SK-N-SH (cell line): ENCODE data around the gene OR2B2. TPM values are rescaled to one million over a fixed set of nuclear protein-coding genes. Genes with fewer than 3 reads are reported as not detected.

Source experiments
- CTCF ChIA-PET: fragments of 300-600, 350-600 bp; formaldehyde crosslinking; extraction: SDS; loops from one replicate; lab custom pipeline; 2021; lab: Yijun Ruan, JAX
- POLR2A ChIA-PET: fragments of 350-600 bp; sonication (Branson Sonifier 250); formaldehyde crosslinking; extraction: SDS; loops from one replicate; lab custom pipeline; 2020; ENCODE audit warnings: antibody characterized with exemption, inconsistent platforms; lab: Yijun Ruan, JAX
- DNase-seq: peaks from one replicate; pipeline ENCODE4 v3.0.0; 2012
- H2AFZ ChIP-seq: fragments of 200-600 bp; sonication (generic); 2 replicates; pipeline ENCODE4 v1.8.1; 2016; ENCODE audit warnings: antibody characterized with exemption, mild to moderate bottlenecking, low read depth
- H3F3A ChIP-seq: fragments of 200-600 bp; sonication (generic); replicated peaks from 2 replicates; pipeline ENCODE3; 2016; ENCODE audit warnings: antibody characterized with exemption, mild to moderate bottlenecking; ENCODE audit not compliant: insufficient read depth
- H3K27ac ChIP-seq, 2 experiments: fragments of 200-500 bp in 1 of 2; fragments of 200-600 bp in 1 of 2; sonication (Bioruptor generic) in 1 of 2; sonication (generic), shearing (Covaris generic) in 1 of 2; 2 replicates each; pipeline versions ENCODE4 v1.5.1 to v1.6.1; 2014 to 2016; ENCODE audit warnings: low read depth in 2 of 2, inconsistent platforms in 1 of 2, low read length in 1 of 2, mild to moderate bottlenecking in 1 of 2, mixed read lengths in 1 of 2
- H3K27me3 ChIP-seq: fragments of 200-600 bp; sonication (generic), shearing (Covaris generic); 2 replicates; pipeline ENCODE4 v1.6.1; 2016; ENCODE audit warnings: mixed run types; ENCODE audit not compliant: insufficient read depth
- H3K36me3 ChIP-seq, 2 experiments: fragments of 200-500 bp in 1 of 2; fragments of 200-600 bp in 1 of 2; sonication (Bioruptor generic) in 1 of 2; sonication (generic) in 1 of 2; replicated peaks in 1 of 2; 2 replicates each; pipeline versions ENCODE3 to v1.5.1; 2014 to 2016; ENCODE audit warnings: low read length in 1 of 2, mild to moderate bottlenecking in 1 of 2; ENCODE audit not compliant: insufficient read depth in 2 of 2, control insufficient read depth in 1 of 2
- H3K4me1 ChIP-seq, 2 experiments: fragments of 200-500 bp in 1 of 2; fragments of 200-600 bp in 1 of 2; sonication (Bioruptor generic) in 1 of 2; sonication (generic), shearing (Covaris generic) in 1 of 2; 2 replicates each; pipeline versions ENCODE4 v1.5.1 to v1.6.1; 2014 to 2016; ENCODE audit warnings: low read depth in 1 of 2, low read length in 1 of 2, mixed run types in 1 of 2; ENCODE audit not compliant: insufficient read depth in 2 of 2, control insufficient read depth in 1 of 2
- H3K4me2 ChIP-seq: fragments of 200-600 bp; sonication (generic), shearing (Covaris generic); 2 replicates; pipeline ENCODE4 v1.6.1; 2017; ENCODE audit warnings: mixed run types
- H3K4me3 ChIP-seq, 2 experiments: fragments of 200-500 bp in 1 of 2; fragments of 200-600 bp in 1 of 2; sonication (Bioruptor generic) in 1 of 2; sonication (generic), shearing (Covaris generic) in 1 of 2; 2 replicates each; pipeline versions ENCODE4 v1.5.1 to v1.8.1; 2014 to 2016; ENCODE audit warnings: low read depth in 2 of 2, inconsistent platforms in 1 of 2, low read length in 1 of 2, mild to moderate bottlenecking in 1 of 2, mixed read lengths in 1 of 2, moderate library complexity in 1 of 2
- H3K79me2 ChIP-seq: fragments of 200-600 bp; sonication (generic); 2 replicates; pipeline ENCODE4 v1.8.1; 2017; ENCODE audit warnings: mild to moderate bottlenecking; ENCODE audit not compliant: insufficient read depth
- H3K9ac ChIP-seq: fragments of 200-600 bp; sonication (generic); 2 replicates; pipeline ENCODE4 v1.6.1; 2017; ENCODE audit warnings: mixed run types
- H3K9me2 ChIP-seq: fragments of 200-600 bp; sonication (generic); 2 replicates; pipeline ENCODE4 v1.6.1; 2017; ENCODE audit warnings: mixed run types
- H3K9me3 ChIP-seq: fragments of 200-600 bp; sonication (generic); 2 replicates; pipeline ENCODE4 v1.6.1; 2017; ENCODE audit warnings: mixed run types, mild to moderate bottlenecking, moderate library complexity
- H4K20me1 ChIP-seq: fragments of 200-600 bp; sonication (generic); 2 replicates; pipeline ENCODE4 v1.6.1; 2017; ENCODE audit warnings: mild to moderate bottlenecking, mixed run types; ENCODE audit not compliant: insufficient read depth
- ELF1 ChIP-seq: IDR thresholded peaks from 2 replicates; pipeline ENCODE4 v1.4.0; 2012
- EP300 ChIP-seq, 2 experiments: IDR thresholded peaks; 2 replicates each; pipeline versions ENCODE4 v1.4.0 to v1.6.1; 2012; ENCODE audit warnings: borderline replicate concordance in 1 of 2, low read depth in 1 of 2, low read length in 1 of 2
- EZH2phosphoT487 ChIP-seq: fragments of 200-600 bp; sonication (generic); IDR thresholded peaks from 2 replicates; pipeline ENCODE4 v1.6.1; 2017; ENCODE audit warnings: low read depth, mixed run types, mild to moderate bottlenecking, antibody characterized with exemption, moderate library complexity, borderline replicate concordance
- FOXJ3 ChIP-seq: sonication (generic); formaldehyde crosslinking; IDR thresholded peaks from 2 replicates; pipeline ENCODE4 v1.5.1; 2020; ENCODE audit warnings: mild to moderate bottlenecking, missing genetic modification reagents
- FOXM1 ChIP-seq: IDR thresholded peaks from 2 replicates; pipeline ENCODE4 v1.4.0; 2012; ENCODE audit warnings: low read depth, mild to moderate bottlenecking
- GABPA ChIP-seq: IDR thresholded peaks from 2 replicates; pipeline ENCODE4 v1.4.0; 2012; ENCODE audit warnings: low read depth, mild to moderate bottlenecking
- IRF3 ChIP-seq: fragments of 150-350 bp; IDR thresholded peaks from 2 replicates; pipeline ENCODE4 v1.6.1; 2016; ENCODE audit warnings: mild to moderate bottlenecking, low read depth, low read length
- JUND ChIP-seq: IDR thresholded peaks from 2 replicates; pipeline ENCODE4 v1.4.0; 2012
- MAX ChIP-seq: IDR thresholded peaks from 2 replicates; pipeline ENCODE4 v1.4.0; 2012; ENCODE audit warnings: low read depth
- MXI1 ChIP-seq: IDR thresholded peaks from 2 replicates; pipeline ENCODE4 v1.6.1; 2012; ENCODE audit warnings: mild to moderate bottlenecking, low read depth, low read length, improper control_type of control experiment
- NRF1 ChIP-seq: IDR thresholded peaks from 2 replicates; pipeline ENCODE4 v1.6.1; 2012; ENCODE audit warnings: low read depth, mild to moderate bottlenecking, low read length
- PBX3 ChIP-seq: IDR thresholded peaks from 2 replicates; pipeline ENCODE4; 2012
- POLR2AphosphoS5 ChIP-seq: IDR thresholded peaks from 2 replicates; pipeline ENCODE4 v1.6.1; 2012; ENCODE audit warnings: low read depth, low read length
- RCOR1 ChIP-seq: fragments of 150-350 bp; IDR thresholded peaks from 2 replicates; pipeline ENCODE4 v1.6.1; 2017; ENCODE audit warnings: antibody characterized with exemption, low read length
- RFX5 ChIP-seq: IDR thresholded peaks from 2 replicates; pipeline ENCODE4 v1.6.1; 2012; ENCODE audit warnings: mild to moderate bottlenecking, improper control_type of control experiment, low read length
- TEAD4 ChIP-seq: IDR thresholded peaks from 2 replicates; pipeline ENCODE4 v1.4.0; 2012; ENCODE audit warnings: mild to moderate bottlenecking, borderline replicate concordance; ENCODE audit not compliant: insufficient read depth
- USF1 ChIP-seq: IDR thresholded peaks from 2 replicates; pipeline ENCODE4 v1.4.0; 2012; ENCODE audit warnings: low read depth, borderline replicate concordance
- YY1 ChIP-seq: IDR thresholded peaks from 2 replicates; pipeline ENCODE4 v1.4.0; 2012; ENCODE audit warnings: low read depth, mild to moderate bottlenecking
- ZBTB33 ChIP-seq: IDR thresholded peaks from 2 replicates; pipeline ENCODE4 v1.4.0; 2012; ENCODE audit warnings: low read depth, borderline replicate concordance
- WGBS: methylation state at CpG from one replicate; pipeline ENCODE4 v1.1.6; 2017; ENCODE audit warnings: low lambda C conversion rate; 5-methylcytosine and 5-hydroxymethylcytosine counted together
- polyA plus RNA-seq, 3 experiments: library from polyadenylated mRNA; depleted of rRNA; stranded (reverse); fragments of >200 nt; gene quantifications; 2 replicates each; pipeline ENCODE4 v1.2.3, GENCODE V29; 2012

The OR2B2 gene
- polyA plus RNA-seq, 1 of the 3 experiments (the other 2 are of a cell fraction) = not detected

- H3K79me2 ChIP-seq = peaks cover 15% of the 10 kb centered on the region; the same call in 1 of the 2 replicates
- DNase-seq = no peak
- H3K27me3 ChIP-seq = no peaks in the 10 kb centered on the region
- no peak overlapping the region for H3K4me3 ChIP-seq
- ChIA-PET POLR2A (interaction anchor here (0.5 to 6.8 kb wide), 7 partner anchors 12 to 970 kb away, joined by 4 to 218 read pairs (median 107); a partner anchor contains a TSS), CTCF (interaction anchor here (0.6 to 5.7 kb wide), 19 partner anchors 9 to 769 kb away, joined by 3 to 79 read pairs (median 5); a partner anchor contains a TSS)
- no peaks in the 10 kb centered on the region for H3K9me2 ChIP-seq
- H3K27ac ChIP-seq = no peak overlapping the region; a peak in 1 of 4 replicates
- peak overlapping the region; percentile 98 for H3K4me2 ChIP-seq
- TF ChIP-seq RFX5 = no peak
- TF ChIP-seq FOXJ3 (CRISPR knock-in tag) = no peak
- no peak for TF ChIP-seq POLR2AphosphoS5
- no peak for TF ChIP-seq EZH2phosphoT487
- no peak for TF ChIP-seq ELF1
- no peak for TF ChIP-seq JUND
- TF ChIP-seq GABPA = no peak
- TF ChIP-seq FOXM1 = no peak
- no peak for TF ChIP-seq MXI1
- TF ChIP-seq TEAD4 = no peak
- TF ChIP-seq USF1 = no peak
- no peak for TF ChIP-seq MAX
- TF ChIP-seq PBX3 = no peak
- peaks cover 31% of the 10 kb centered on the region for H3F3A ChIP-seq
- H3K9me3 ChIP-seq = no peaks in the 10 kb centered on the region
- no peak overlapping the region for H2AFZ ChIP-seq
- no peaks in the 10 kb centered on the region for H3K36me3 ChIP-seq
- peaks cover 0 to 2% of the 10 kb centered on the region in 2 experiments; a peak in 2 of 4 replicates for H3K4me1 ChIP-seq
- H4K20me1 ChIP-seq = no peaks in the 10 kb centered on the region
- no peak overlapping the region; the same call in 1 of the 2 replicates for H3K9ac ChIP-seq
- 86% methylated on average over 4 of the region's 4 CpGs for WGBS
Measured at GRCh38 chr6:27896398-27896796, 15.8 kb downstream of the OR2B2 start.

- Histone ChIP-seq H3K4me2 (peak overlapping the region; percentile 98), H3F3A (peaks cover 43% of the 10 kb centered on the region), H3K79me2 (peaks cover 16% of the 10 kb centered on the region; the same call in 1 of the 2 replicates), H3K9ac (peak overlapping the region; percentile 94), H3K9me2 (no peaks in the 10 kb centered on the region), H3K27me3 (no peaks in the 10 kb centered on the region), H3K4me1 (peaks cover 4 to 6% of the 10 kb centered on the region in 2 experiments; a peak in 3 of 4 replicates), H2AFZ (peak overlapping the region; percentile 78), H3K27ac (peak overlapping the region; percentile 84 to 94), H3K36me3 (no peaks in the 10 kb centered on the region), H4K20me1 (no peaks in the 10 kb centered on the region), H3K9me3 (no peaks in the 10 kb centered on the region), H3K4me3 (peak overlapping the region; percentile 75 to 93)
- peak; percentile 64 for DNase-seq
- ChIA-PET POLR2A (interaction anchor here (0.6 to 6.8 kb wide), 12 partner anchors 23 to 1610 kb away, joined by 3 to 218 read pairs (median 34); partner anchors contain the start of gene ZSCAN31), CTCF (interaction anchor here (0.7 to 5.7 kb wide), 25 partner anchors 10 to 1311 kb away, joined by 3 to 79 read pairs (median 4); a partner anchor contains a TSS)
- 1% methylated on average over 28 of the region's 28 CpGs for WGBS
- peak; percentile 59; the same call in 1 of the 2 replicates for TF ChIP-seq RCOR1
- TF ChIP-seq IRF3 = no peak
- 0 out of 2 replicates have a peak, but pooled peaks have one; percentile 38 for TF ChIP-seq ZBTB33
- TF ChIP-seq ELF1 = no peak
- TF ChIP-seq GABPA = peak; percentile 70
- no peak for TF ChIP-seq NRF1
- TF ChIP-seq FOXJ3 (CRISPR knock-in tag) = no peak
- TF ChIP-seq EP300 (IDR thresholded peaks at IDR 0.05; ENCODE audit: borderline replicate concordance in 1 of 2, low read depth in 1 of 2, low read length in 1 of 2) = no peak
- no peak for TF ChIP-seq YY1
- no peak for TF ChIP-seq MAX
Measured at GRCh38 chr6:27894839-27895762, 17.1 kb downstream of the OR2B2 start.
